Gastroesophageal sphincter (tissue), 3 donors: ENCODE results near the gene SEC14L2.

Source experiments
- CTCF ChIP-seq, 4 experiments: fragments of 200-600 bp in 2 of 4; fragments of 450-650 bp in 2 of 4; sonication (generic) in 1 of 4; IDR thresholded peaks; one replicate each; pipeline ENCODE4 v1.5.1; 2017 to 2019; ENCODE audit warnings: antibody characterized with exemption in 4 of 4, mild to moderate bottlenecking in 2 of 4, moderate library complexity in 2 of 4
- EP300 ChIP-seq: sonication (generic); formaldehyde crosslinking; IDR thresholded peaks from one replicate; pipeline ENCODE4 v1.6.1; 2017; ENCODE audit warnings: antibody characterized with exemption, mild to moderate bottlenecking
- POLR2A ChIP-seq, 2 donors: fragments of 450-650 bp; IDR thresholded peaks; one replicate each; pipeline ENCODE4 v1.6.1; 2017; ENCODE audit warnings: antibody characterized with exemption in 2 of 2, mild to moderate bottlenecking in 2 of 2, moderate library complexity in 1 of 2
- POLR2AphosphoS5 ChIP-seq: sonication (generic); formaldehyde crosslinking; IDR thresholded peaks from one replicate; pipeline ENCODE4 v1.6.1; 2017; ENCODE audit warnings: antibody characterized with exemption

- TF ChIP-seq CTCF (IDR thresholded peaks at IDR 0.05) (no peak), POLR2A (IDR thresholded peaks at IDR 0.05) (no peak), POLR2AphosphoS5 (no peak), EP300 (no peak)
Measured at GRCh38 chr22:30472994-30473720, 76.3 kb downstream of the SEC14L2 start.
